Measurements from ENCODE around the gene ZNF138.
"Not testable (repeated sequence)": the region's sequence is repeated elsewhere in the genome, so short reads cannot be mapped to it uniquely, and the experiment has no call there.

Gene ZNF138

GRCh38 chr7:64834989-64835388 lies 40.8 kb downstream of the ZNF138 start:
- Histone ChIP-seq H3K4me1 (ENCODE audit: control insufficient read depth in 1 of 2, insufficient read depth in 2 of 2, low read length in 2 of 2) (no peaks in the 10 kb centered on the region), H3K36me3 (ENCODE audit: control insufficient read depth in 1 of 2, insufficient read depth in 2 of 2, low read length in 2 of 2) (peaks cover 0 to 4% of the 10 kb centered on the region in 2 donors), H3K9ac (ENCODE audit: low read depth in 1 of 2, low read length in 2 of 2) (no peak overlapping the region), H3K27me3 (ENCODE audit: control insufficient read depth in 1 of 2, insufficient read depth in 2 of 2, low read length in 2 of 2) (no peaks in the 10 kb centered on the region), H3K27ac (ENCODE audit: low read depth, low read length) (no peak overlapping the region), H3K9me3 (ENCODE audit: control insufficient read depth in 1 of 2, low read length in 2 of 2) (no peaks in the 10 kb centered on the region), H3K4me3 (ENCODE audit: low read depth in 1 of 2, low read length in 2 of 2) (no peak overlapping the region)

- not testable (repeated sequence) for H3K4me3 ChIP-seq (ENCODE audit: low read depth in 1 of 2, low read length in 2 of 2); H3K36me3 ChIP-seq (ENCODE audit: control insufficient read depth in 1 of 2, insufficient read depth in 2 of 2, low read length in 2 of 2); H3K9ac ChIP-seq (ENCODE audit: low read depth in 1 of 2, low read length in 2 of 2); H3K4me1 ChIP-seq (ENCODE audit: control insufficient read depth in 1 of 2, insufficient read depth in 2 of 2, low read length in 2 of 2); H3K9me3 ChIP-seq (ENCODE audit: control insufficient read depth in 1 of 2, low read length in 2 of 2); H3K27ac ChIP-seq (ENCODE audit: low read depth, low read length); H3K27me3 ChIP-seq (ENCODE audit: control insufficient read depth in 1 of 2, insufficient read depth in 2 of 2, low read length in 2 of 2)
Observed at GRCh38 chr7:64835856-64836255, 41.6 kb downstream of the ZNF138 start.

DNA sequence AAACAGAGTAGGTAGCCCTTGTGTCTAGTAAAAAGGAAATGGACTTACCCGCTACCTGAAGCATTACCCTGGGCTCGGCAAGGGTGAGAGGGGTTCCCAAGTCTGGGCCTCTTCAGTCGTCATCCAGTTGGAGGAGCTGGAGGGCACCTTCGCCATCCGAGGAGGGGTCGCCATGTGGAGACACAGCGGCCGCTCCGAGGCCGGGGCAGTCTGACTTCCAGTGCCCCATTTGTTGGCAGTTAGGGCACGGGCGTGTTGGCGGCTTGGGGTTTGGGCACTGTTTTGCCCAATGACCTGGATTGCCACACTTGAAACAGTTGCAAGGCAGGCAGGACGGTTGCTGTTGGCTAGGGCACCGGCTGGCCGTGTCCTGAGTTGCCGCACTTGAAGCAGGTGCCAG lies 43.8 kb downstream of the ZNF138 start:
- not testable (repeated sequence) for H3K36me3 ChIP-seq (ENCODE audit: control insufficient read depth in 1 of 2, insufficient read depth in 2 of 2, low read length in 2 of 2); H3K27me3 ChIP-seq (ENCODE audit: control insufficient read depth in 1 of 2, insufficient read depth in 2 of 2, low read length in 2 of 2); H3K9me3 ChIP-seq (ENCODE audit: control insufficient read depth in 1 of 2, low read length in 2 of 2); H3K4me1 ChIP-seq (ENCODE audit: control insufficient read depth in 1 of 2, insufficient read depth in 2 of 2, low read length in 2 of 2); H3K27ac ChIP-seq (ENCODE audit: low read depth, low read length); H3K9ac ChIP-seq (ENCODE audit: low read depth in 1 of 2, low read length in 2 of 2); H3K4me3 ChIP-seq (ENCODE audit: low read depth in 1 of 2, low read length in 2 of 2)

DNA sequence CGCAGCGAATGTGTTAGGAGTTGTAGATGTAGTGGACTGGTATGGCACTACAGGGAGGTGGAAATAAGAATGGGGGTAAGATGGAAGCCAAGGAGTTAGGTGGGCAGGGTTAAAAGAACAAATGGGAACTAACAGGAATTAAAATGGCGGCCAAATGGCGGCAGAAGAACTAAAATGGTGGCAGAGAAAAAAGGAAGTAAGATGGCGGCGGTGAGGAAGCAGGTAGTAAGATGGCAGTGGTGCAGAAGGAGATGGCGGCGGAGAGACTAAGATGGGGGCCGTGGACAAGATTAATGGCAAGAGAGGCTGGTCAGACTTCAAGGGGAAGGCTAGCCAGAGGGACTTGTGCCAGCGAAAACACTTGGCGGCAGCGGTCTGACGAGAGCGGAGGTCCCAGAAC lies 44.5 kb downstream of the ZNF138 start:
- Histone ChIP-seq H3K9ac (ENCODE audit: low read depth in 1 of 2, low read length in 2 of 2) (no peak overlapping the region), H3K27ac (ENCODE audit: low read depth, low read length) (no peak overlapping the region), H3K27me3 (ENCODE audit: control insufficient read depth in 1 of 2, insufficient read depth in 2 of 2, low read length in 2 of 2) (no peaks in the 10 kb centered on the region), H3K4me3 (ENCODE audit: low read depth in 1 of 2, low read length in 2 of 2) (no peak overlapping the region), H3K9me3 (ENCODE audit: control insufficient read depth in 1 of 2, low read length in 2 of 2) (no peaks in the 10 kb centered on the region), H3K4me1 (ENCODE audit: control insufficient read depth in 1 of 2, insufficient read depth in 2 of 2, low read length in 2 of 2) (no peaks in the 10 kb centered on the region), H3K36me3 (ENCODE audit: control insufficient read depth in 1 of 2, insufficient read depth in 2 of 2, low read length in 2 of 2) (no peaks in the 10 kb centered on the region)

DNA sequence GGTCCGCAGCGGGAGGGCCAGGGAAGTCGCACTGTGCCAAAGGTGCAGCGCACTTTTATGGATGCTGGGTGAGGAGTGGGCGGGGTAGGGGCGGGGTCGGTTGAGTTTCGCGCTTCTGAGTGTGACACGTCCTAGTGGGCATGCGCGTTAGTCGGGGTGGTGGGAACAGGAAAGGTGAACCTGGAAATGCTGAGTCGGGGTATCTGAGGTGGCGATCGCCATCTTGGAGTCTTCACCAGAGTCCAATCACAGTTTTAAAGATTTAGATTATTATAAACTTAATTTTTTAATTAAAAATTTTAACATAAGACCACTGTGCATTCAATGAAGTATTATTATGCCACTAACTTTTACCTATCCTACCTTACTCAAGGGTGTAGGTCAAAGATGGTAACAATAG lies 45.7 kb downstream of the ZNF138 start:
- H3K9ac ChIP-seq (ENCODE audit: low read depth in 1 of 2, low read length in 2 of 2), result no peak overlapping the region
- H3K9me3 ChIP-seq (ENCODE audit: control insufficient read depth in 1 of 2, low read length in 2 of 2), result no peaks in the 10 kb centered on the region
- no peak overlapping the region for H3K4me3 ChIP-seq (ENCODE audit: low read depth in 1 of 2, low read length in 2 of 2)
- no peak overlapping the region for H3K27ac ChIP-seq (ENCODE audit: low read depth, low read length)
- no peaks in the 10 kb centered on the region for H3K27me3 ChIP-seq (ENCODE audit: control insufficient read depth in 1 of 2, insufficient read depth in 2 of 2, low read length in 2 of 2)
- H3K4me1 ChIP-seq (ENCODE audit: control insufficient read depth in 1 of 2, insufficient read depth in 2 of 2, low read length in 2 of 2), result no peaks in the 10 kb centered on the region
- H3K36me3 ChIP-seq (ENCODE audit: control insufficient read depth in 1 of 2, insufficient read depth in 2 of 2, low read length in 2 of 2), result no peaks in the 10 kb centered on the region

DNA sequence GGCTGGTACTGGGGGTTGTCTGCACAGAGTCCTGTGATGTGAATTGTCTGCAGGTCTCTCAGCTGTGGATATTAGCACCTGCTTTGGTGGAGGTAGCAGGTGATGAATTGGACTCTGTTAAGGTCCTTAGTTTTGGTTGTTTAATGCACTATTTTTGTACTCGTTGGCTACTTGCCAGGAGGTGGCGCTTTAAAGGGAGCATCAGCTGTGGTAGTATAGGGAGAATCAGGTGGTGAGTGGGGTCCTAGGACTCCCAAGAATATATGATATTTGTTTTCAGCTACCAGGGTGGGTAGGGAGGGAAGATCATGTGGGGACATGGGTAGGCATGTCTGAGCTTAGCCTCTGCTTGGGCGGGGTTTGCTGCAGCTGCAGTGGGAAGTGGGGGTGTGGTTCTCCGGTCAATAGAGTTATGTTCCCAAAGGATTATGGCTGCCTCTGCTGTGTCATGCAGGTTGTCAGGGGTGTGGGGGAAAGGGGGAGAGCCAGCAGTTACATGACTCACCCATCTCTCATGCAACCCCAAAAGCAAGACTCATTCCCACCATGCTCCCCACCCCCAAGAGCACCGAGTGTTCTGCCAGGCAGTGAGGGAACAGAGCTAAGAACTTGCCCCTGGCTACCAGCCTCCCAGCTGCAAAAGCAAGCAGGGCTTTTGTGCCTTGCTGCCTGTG lies 55.2 kb downstream of the ZNF138 start:
- Histone ChIP-seq H3K4me1 (ENCODE audit: control insufficient read depth in 1 of 2, insufficient read depth in 2 of 2, low read length in 2 of 2) (no peaks in the 10 kb centered on the region), H3K36me3 (ENCODE audit: control insufficient read depth in 1 of 2, insufficient read depth in 2 of 2, low read length in 2 of 2) (no peaks in the 10 kb centered on the region), H3K4me3 (ENCODE audit: low read depth in 1 of 2, low read length in 2 of 2) (no peak overlapping the region), H3K9ac (ENCODE audit: low read depth in 1 of 2, low read length in 2 of 2) (no peak overlapping the region), H3K27ac (ENCODE audit: low read depth, low read length) (no peak overlapping the region), H3K27me3 (ENCODE audit: control insufficient read depth in 1 of 2, insufficient read depth in 2 of 2, low read length in 2 of 2) (no peaks in the 10 kb centered on the region), H3K9me3 (ENCODE audit: control insufficient read depth in 1 of 2, low read length in 2 of 2) (no peaks in the 10 kb centered on the region)

DNA sequence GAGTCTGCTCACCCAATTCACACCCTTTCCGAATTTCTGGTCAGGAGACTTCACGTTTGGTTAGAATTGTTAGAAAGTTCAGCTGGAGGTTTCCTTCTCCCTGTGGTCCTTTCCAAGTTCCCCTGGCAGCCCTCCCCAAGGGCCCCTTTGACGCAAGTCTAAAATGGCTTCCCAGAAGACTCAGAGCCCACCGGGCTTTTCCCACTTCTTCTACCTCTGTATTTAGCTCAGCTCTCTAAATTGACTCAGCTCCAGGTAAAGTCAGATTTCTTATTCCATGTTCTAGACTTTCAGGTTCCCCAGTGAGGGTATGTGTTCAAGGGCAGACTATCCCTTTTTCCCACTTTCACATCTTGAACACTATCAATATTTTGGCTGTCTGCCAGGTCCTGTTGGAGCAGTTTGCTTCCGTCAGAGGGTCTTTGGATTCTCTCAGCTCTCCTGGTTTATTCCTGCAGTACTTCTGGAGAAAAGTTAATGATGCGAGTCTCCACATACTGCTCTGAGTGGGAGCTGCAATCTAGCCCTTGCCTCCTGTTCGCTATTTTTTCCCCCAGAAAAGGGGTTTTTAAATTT lies 55.8 kb downstream of the ZNF138 start:
- no peak overlapping the region for H3K9ac ChIP-seq (ENCODE audit: low read depth in 1 of 2, low read length in 2 of 2)
- no peaks in the 10 kb centered on the region for H3K27me3 ChIP-seq (ENCODE audit: control insufficient read depth in 1 of 2, insufficient read depth in 2 of 2, low read length in 2 of 2)
- no peaks in the 10 kb centered on the region for H3K36me3 ChIP-seq (ENCODE audit: control insufficient read depth in 1 of 2, insufficient read depth in 2 of 2, low read length in 2 of 2)
- H3K4me1 ChIP-seq (ENCODE audit: control insufficient read depth in 1 of 2, insufficient read depth in 2 of 2, low read length in 2 of 2), result no peaks in the 10 kb centered on the region
- no peak overlapping the region for H3K27ac ChIP-seq (ENCODE audit: low read depth, low read length)
- H3K4me3 ChIP-seq (ENCODE audit: low read depth in 1 of 2, low read length in 2 of 2), result no peak overlapping the region
- H3K9me3 ChIP-seq (ENCODE audit: control insufficient read depth in 1 of 2, low read length in 2 of 2), result no peaks in the 10 kb centered on the region

DNA sequence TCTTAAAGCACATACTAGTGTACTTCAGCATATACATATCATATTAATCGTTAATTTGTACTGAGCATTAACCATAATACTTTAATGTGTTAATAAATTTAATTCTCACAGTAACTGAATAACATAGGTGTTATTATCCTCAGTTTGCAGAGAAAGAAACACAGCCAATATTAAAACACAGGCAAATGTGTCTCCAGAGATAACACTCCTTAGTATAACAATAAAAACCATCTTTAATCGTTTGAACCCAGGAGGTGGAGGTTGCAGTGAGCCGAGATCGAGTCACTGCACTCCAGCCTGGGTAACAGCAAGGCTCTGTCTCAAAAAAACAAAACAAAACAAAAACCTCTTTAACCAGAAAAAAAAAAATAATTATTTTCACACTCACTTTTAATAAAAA lies 59.5 kb downstream of the ZNF138 start:
- no peak overlapping the region for H3K9ac ChIP-seq (ENCODE audit: low read depth in 1 of 2, low read length in 2 of 2)
- H3K27me3 ChIP-seq (ENCODE audit: control insufficient read depth in 1 of 2, insufficient read depth in 2 of 2, low read length in 2 of 2), result no peaks in the 10 kb centered on the region
- H3K4me3 ChIP-seq (ENCODE audit: low read depth in 1 of 2, low read length in 2 of 2), result no peak overlapping the region
- H3K27ac ChIP-seq (ENCODE audit: low read depth, low read length), result no peak overlapping the region
- H3K36me3 ChIP-seq (ENCODE audit: control insufficient read depth in 1 of 2, insufficient read depth in 2 of 2, low read length in 2 of 2), result no peaks in the 10 kb centered on the region
- H3K4me1 ChIP-seq (ENCODE audit: control insufficient read depth in 1 of 2, insufficient read depth in 2 of 2, low read length in 2 of 2), result no peaks in the 10 kb centered on the region
- H3K9me3 ChIP-seq (ENCODE audit: control insufficient read depth in 1 of 2, low read length in 2 of 2), result no peaks in the 10 kb centered on the region

- Histone ChIP-seq H3K9me3 (ENCODE audit: control insufficient read depth in 1 of 2, low read length in 2 of 2) (no peaks in the 10 kb centered on the region), H3K27me3 (ENCODE audit: control insufficient read depth in 1 of 2, insufficient read depth in 2 of 2, low read length in 2 of 2) (no peaks in the 10 kb centered on the region), H3K27ac (ENCODE audit: low read depth, low read length) (no peak overlapping the region), H3K9ac (ENCODE audit: low read depth in 1 of 2, low read length in 2 of 2) (no peak overlapping the region), H3K4me1 (ENCODE audit: control insufficient read depth in 1 of 2, insufficient read depth in 2 of 2, low read length in 2 of 2) (no peaks in the 10 kb centered on the region), H3K4me3 (ENCODE audit: low read depth in 1 of 2, low read length in 2 of 2) (no peak overlapping the region), H3K36me3 (ENCODE audit: control insufficient read depth in 1 of 2, insufficient read depth in 2 of 2, low read length in 2 of 2) (no peaks in the 10 kb centered on the region)
Observed at GRCh38 chr7:64854969-64855368, 60.7 kb downstream of the ZNF138 start.

DNA sequence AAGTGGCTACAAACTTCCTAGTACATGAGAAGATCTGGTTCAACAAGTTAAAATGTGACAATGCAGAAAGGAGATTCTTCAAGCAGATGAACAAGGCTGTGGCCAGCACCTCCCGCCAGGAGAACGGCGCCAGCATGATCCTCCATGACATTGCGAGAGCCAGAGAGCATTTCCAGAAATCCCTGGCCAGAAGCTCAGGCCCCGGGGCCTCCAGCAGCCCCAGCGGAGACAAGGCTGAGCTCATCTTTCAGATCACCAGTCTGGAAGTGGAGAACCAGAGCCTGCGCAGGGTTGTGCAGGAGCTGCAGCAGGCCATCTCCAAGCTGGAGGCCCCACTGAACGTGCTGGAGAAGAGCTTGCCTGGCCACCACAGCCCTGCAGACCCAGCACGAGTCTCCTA lies 68.8 kb downstream of the ZNF138 start:
- Histone ChIP-seq H3K27ac (ENCODE audit: low read depth, low read length) (no peak overlapping the region), H3K4me3 (ENCODE audit: low read depth in 1 of 2, low read length in 2 of 2) (no peak overlapping the region), H3K27me3 (ENCODE audit: control insufficient read depth in 1 of 2, insufficient read depth in 2 of 2, low read length in 2 of 2) (no peaks in the 10 kb centered on the region), H3K4me1 (ENCODE audit: control insufficient read depth in 1 of 2, insufficient read depth in 2 of 2, low read length in 2 of 2) (no peaks in the 10 kb centered on the region), H3K9ac (ENCODE audit: low read depth in 1 of 2, low read length in 2 of 2) (no peak overlapping the region), H3K36me3 (ENCODE audit: control insufficient read depth in 1 of 2, insufficient read depth in 2 of 2, low read length in 2 of 2) (no peaks in the 10 kb centered on the region), H3K9me3 (ENCODE audit: control insufficient read depth in 1 of 2, low read length in 2 of 2) (peaks cover 0 to 2% of the 10 kb centered on the region in 2 donors)

Data from duodenal mucosa (tissue), 2 donors.